Body of pancreas (tissue), 4 donors: ENCODE data around the gene DUSP3. TPM values are rescaled to one million over a fixed set of nuclear protein-coding genes. Genes with fewer than 3 reads are reported as not detected.

Experiments used
- ATAC-seq: fragments of 150-250 bp; one replicate; pipeline ENCODE4 v1.9.1; 2016
- DNase-seq, 4 donors: peaks; one replicate each; pipeline ENCODE4 v3.0.0-alpha.2; 2019
- H3K27ac ChIP-seq, 4 donors: fragments of 200-600 bp; sonication (generic); 1 replicate in 3 of 4; 2 replicates in 1 of 4; pipeline versions ENCODE4 v1.5.1 to v1.6.1; 2016 to 2019; ENCODE audit warnings: mild to moderate bottlenecking in 1 of 4, mixed read lengths in 1 of 4, moderate library complexity in 1 of 4
- H3K27me3 ChIP-seq, 2 donors: fragments of 200-600 bp; sonication (generic); one replicate each; pipeline ENCODE4 v1.6.0; 2016; ENCODE audit warnings: mild to moderate bottlenecking in 1 of 2
- H3K36me3 ChIP-seq, 2 donors: fragments of 200-600 bp; sonication (generic); replicated peaks in 1 of 2; 2 replicates each; pipeline ENCODE4 v1.5.1; 2016; ENCODE audit warnings: low read depth in 2 of 2; ENCODE audit not compliant: insufficient read depth in 1 of 2
- H3K4me1 ChIP-seq: fragments of 200-600 bp; sonication (generic); one replicate; pipeline ENCODE4 v1.6.0; 2016
- H3K4me3 ChIP-seq, 2 donors: fragments of 200-600 bp; sonication (generic); 1 replicate in 1 of 2; 2 replicates in 1 of 2; pipeline ENCODE4 v1.5.1; 2016 to 2019
- H3K9me3 ChIP-seq, 3 donors: fragments of 200-600 bp; sonication (generic); 1 replicate in 2 of 3; 2 replicates in 1 of 3; pipeline ENCODE4 v1.5.1; 2016
- POLR2A ChIP-seq, 3 donors: fragments of 450-650 bp; IDR thresholded peaks; one replicate each; pipeline ENCODE4 v1.6.1; 2016; ENCODE audit warnings: antibody characterized with exemption in 3 of 3, mild to moderate bottlenecking in 2 of 3
- WGBS, 2 donors: methylation state at CpG; one replicate each; pipeline ENCODE4 v1.1.5; 2017; 5-methylcytosine and 5-hydroxymethylcytosine counted together
- intact Hi-C: fragments of 100-400 bp; cut with DNase I; formaldehyde crosslinking; loops from one replicate; pipeline ENCODE4 v1.15.1; 2023
- total RNA-seq, 2 donors: library from RNA; depleted of rRNA; stranded (reverse); fragments of >200 nt; gene quantifications; one replicate each; pipeline ENCODE4 v1.1.0, GENCODE V29; 2016
- TF ChIP-seq, protein P1 (sequence below), 7 experiments: fragments of 450-650 bp in 4 of 7; fragments of 200-600 bp in 3 of 7; sonication (generic) in 3 of 7; IDR thresholded peaks; one replicate each; pipeline ENCODE4 v1.5.1; 2016 to 2019; ENCODE audit warnings: antibody characterized with exemption in 7 of 7

DUSP3 gene
- total RNA-seq, 2 donors from 2014 or later = 32.2 to 54.1 TPM

DNA sequence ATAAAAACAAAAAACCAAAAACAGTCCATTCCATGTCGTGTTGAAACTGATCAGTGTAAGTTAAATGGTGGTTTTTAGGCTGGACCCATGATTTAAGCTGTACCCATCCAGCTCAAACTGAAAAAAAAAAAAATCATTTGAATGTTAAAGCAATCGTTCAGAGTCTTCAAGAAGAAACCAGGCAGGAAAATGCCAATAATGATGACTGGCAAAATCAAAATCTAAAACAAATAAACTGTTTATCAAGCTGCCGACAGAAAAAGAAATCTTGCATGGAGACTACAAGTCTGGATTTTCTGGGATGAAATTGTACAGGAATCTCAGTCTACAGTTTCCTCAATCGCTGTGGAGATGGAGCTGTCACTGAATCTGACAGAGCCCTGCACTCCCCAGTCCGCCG is 60.9 kb downstream of the DUSP3 start:
- ATAC-seq (no peak), DNase-seq (no peak)
- H3K36me3 ChIP-seq = no peaks in the 10 kb centered on the region
- no peak for TF ChIP-seq POLR2A (IDR thresholded peaks at IDR 0.05)
- TF ChIP-seq, protein P1, sequence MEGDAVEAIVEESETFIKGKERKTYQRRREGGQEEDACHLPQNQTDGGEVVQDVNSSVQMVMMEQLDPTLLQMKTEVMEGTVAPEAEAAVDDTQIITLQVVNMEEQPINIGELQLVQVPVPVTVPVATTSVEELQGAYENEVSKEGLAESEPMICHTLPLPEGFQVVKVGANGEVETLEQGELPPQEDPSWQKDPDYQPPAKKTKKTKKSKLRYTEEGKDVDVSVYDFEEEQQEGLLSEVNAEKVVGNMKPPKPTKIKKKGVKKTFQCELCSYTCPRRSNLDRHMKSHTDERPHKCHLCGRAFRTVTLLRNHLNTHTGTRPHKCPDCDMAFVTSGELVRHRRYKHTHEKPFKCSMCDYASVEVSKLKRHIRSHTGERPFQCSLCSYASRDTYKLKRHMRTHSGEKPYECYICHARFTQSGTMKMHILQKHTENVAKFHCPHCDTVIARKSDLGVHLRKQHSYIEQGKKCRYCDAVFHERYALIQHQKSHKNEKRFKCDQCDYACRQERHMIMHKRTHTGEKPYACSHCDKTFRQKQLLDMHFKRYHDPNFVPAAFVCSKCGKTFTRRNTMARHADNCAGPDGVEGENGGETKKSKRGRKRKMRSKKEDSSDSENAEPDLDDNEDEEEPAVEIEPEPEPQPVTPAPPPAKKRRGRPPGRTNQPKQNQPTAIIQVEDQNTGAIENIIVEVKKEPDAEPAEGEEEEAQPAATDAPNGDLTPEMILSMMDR (IDR thresholded peaks at IDR 0.05) = no peak
- WGBS, 2 donors = 48 to 58% methylated on average over 6 of the region's 6 CpGs
- intact Hi-C loops = no loop called here
- peaks cover 35% of the 10 kb centered on the region for H3K4me1 ChIP-seq
- no peaks in the 10 kb centered on the region for H3K9me3 ChIP-seq
- no peak overlapping the region for H3K27ac ChIP-seq
- no peak overlapping the region for H3K4me3 ChIP-seq
- H3K27me3 ChIP-seq = no peaks in the 10 kb centered on the region

Other genes with a start within 250 kb of the DUSP3 start
- gene ETV4, start 232.6 kb downstream of the DUSP3 start, total RNA-seq = 10 to 100 TPM in 1 of 2 donors, 1 to 10 TPM in 1; 6.2 to 28.7 TPM
- gene MEOX1, start 117.1 kb downstream of the DUSP3 start, total RNA-seq = 1 to 10 TPM in 1 of 2 donors, under 1 TPM in 1; 0.52 to 2.3 TPM
- not detected for gene SOST, start 20.2 kb downstream of the DUSP3 start, total RNA-seq
- gene CFAP97D1, start 1.5 kb upstream of the DUSP3 start, total RNA-seq = not detected
- 10 to 100 TPM; 20.2 to 22.4 TPM for gene MPP3, start 54.2 kb upstream of the DUSP3 start, total RNA-seq
- gene CD300LG, start 68.2 kb upstream of the DUSP3 start, total RNA-seq = 10 to 100 TPM in 1 of 2 donors, 1 to 10 TPM in 1; 1.8 to 15.5 TPM
- 1 to 10 TPM; 1.6 to 2.6 TPM for gene MPP2, start 128.6 kb upstream of the DUSP3 start, total RNA-seq
- 10 to 100 TPM; 15.5 to 51.6 TPM for gene PPY, start 163.5 kb upstream of the DUSP3 start, total RNA-seq
- gene PYY, start 175.0 kb upstream of the DUSP3 start, total RNA-seq = not detected
- 1 to 10 TPM in 1 of 2 donors, not detected in 1; 2.1 TPM for gene NAGS, start 225.6 kb upstream of the DUSP3 start, total RNA-seq
- gene TMEM101, start 236.0 kb upstream of the DUSP3 start, total RNA-seq = 10 to 100 TPM; 22.6 to 26.7 TPM